ENCODE measurements around the gene ANKRD45. TPM values are rescaled to one million over a fixed set of nuclear protein-coding genes. Genes with fewer than 3 reads are reported as not detected.
"Not testable (repeated sequence)": the region's sequence is repeated elsewhere in the genome, so short reads cannot be mapped to it uniquely, and the experiment has no call there.

The ANKRD45 gene
- total RNA-seq, 1 donor from 2014 or later, result not detected

DNA sequence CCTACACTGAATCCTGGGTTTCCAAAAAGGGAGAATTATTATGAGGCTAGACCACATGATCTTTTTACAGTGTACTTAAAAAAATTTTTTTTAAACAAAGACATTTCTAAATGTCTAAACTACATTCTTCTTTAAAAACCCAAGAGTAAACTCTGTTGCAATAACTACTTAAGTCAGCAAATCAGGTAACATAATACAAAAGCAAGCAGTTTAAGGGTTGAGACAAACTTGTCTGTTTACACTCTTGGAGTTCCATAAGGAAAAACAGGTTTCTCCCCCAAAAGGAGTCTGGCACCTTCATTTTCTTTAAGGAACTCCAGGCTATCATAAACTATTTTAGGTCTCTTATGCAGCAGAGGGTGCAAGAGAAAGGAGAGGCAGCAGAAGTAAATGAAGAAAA lies 12.5 kb upstream of the ANKRD45 start:
- H3K27ac Mint-ChIP-seq, result no peak overlapping the region
- intact Hi-C loops (cut with micrococcal nuclease), result no loop called here
- no peaks in the 10 kb centered on the region for H3K9me3 Mint-ChIP-seq
- DNase-seq (ENCODE audit: low spot score), result no peak
- no peaks in the 10 kb centered on the region for H3K36me3 Mint-ChIP-seq (ENCODE audit: low read depth)
- H3K4me3 Mint-ChIP-seq (ENCODE audit: low read depth), result no peak overlapping the region
- peaks cover 5% of the 10 kb centered on the region for H3K27me3 Mint-ChIP-seq (ENCODE audit: low read depth)
- H3K4me1 Mint-ChIP-seq (ENCODE audit: low read depth), result no peaks in the 10 kb centered on the region

DNA sequence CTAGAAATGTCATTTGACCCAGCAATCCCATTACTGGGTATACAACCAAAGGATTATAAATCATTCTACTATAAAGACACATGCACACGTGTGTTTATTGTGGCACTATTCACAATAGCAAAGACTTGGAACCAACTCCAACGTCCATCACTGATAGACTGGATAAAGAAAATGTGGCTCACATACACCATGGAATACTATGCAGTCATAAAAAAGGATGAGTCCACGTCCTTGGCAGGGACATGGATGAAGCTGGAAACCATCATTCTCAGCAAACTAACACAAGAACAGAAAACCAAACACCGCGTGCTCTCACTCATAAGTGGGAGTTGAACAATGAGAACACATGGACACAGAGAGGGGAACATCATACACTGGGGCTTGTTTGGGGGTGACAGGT lies 10.5 kb upstream of the ANKRD45 start:
- H3K27ac Mint-ChIP-seq; H3K27me3 Mint-ChIP-seq (ENCODE audit: low read depth); DNase-seq (ENCODE audit: low spot score); H3K4me3 Mint-ChIP-seq (ENCODE audit: low read depth); H3K4me1 Mint-ChIP-seq (ENCODE audit: low read depth); intact Hi-C loops (cut with micrococcal nuclease); H3K36me3 Mint-ChIP-seq (ENCODE audit: low read depth); H3K9me3 Mint-ChIP-seq: not testable (repeated sequence)

- H3K36me3 Mint-ChIP-seq (ENCODE audit: low read depth); intact Hi-C loops (cut with micrococcal nuclease); H3K4me3 Mint-ChIP-seq (ENCODE audit: low read depth); DNase-seq (ENCODE audit: low spot score); H3K9me3 Mint-ChIP-seq; H3K27me3 Mint-ChIP-seq (ENCODE audit: low read depth); H3K4me1 Mint-ChIP-seq (ENCODE audit: low read depth); H3K27ac Mint-ChIP-seq: not testable (repeated sequence)
Measured at GRCh38 chr1:173674496-173674895, 4.8 kb upstream of the ANKRD45 start.

GRCh38 chr1:173666646-173667045 lies 3.0 kb downstream of the ANKRD45 start:
- Mint-ChIP-seq H3K27me3 (ENCODE audit: low read depth) (peaks cover 26% of the 10 kb centered on the region), H3K27ac (no peak overlapping the region), H3K36me3 (ENCODE audit: low read depth) (no peaks in the 10 kb centered on the region), H3K4me3 (ENCODE audit: low read depth) (no peak overlapping the region), H3K4me1 (ENCODE audit: low read depth) (peaks cover 3% of the 10 kb centered on the region), H3K9me3 (no peaks in the 10 kb centered on the region)
- DNase-seq (ENCODE audit: low spot score), result no peak
- intact Hi-C loops (cut with micrococcal nuclease), result no loop called here

DNA sequence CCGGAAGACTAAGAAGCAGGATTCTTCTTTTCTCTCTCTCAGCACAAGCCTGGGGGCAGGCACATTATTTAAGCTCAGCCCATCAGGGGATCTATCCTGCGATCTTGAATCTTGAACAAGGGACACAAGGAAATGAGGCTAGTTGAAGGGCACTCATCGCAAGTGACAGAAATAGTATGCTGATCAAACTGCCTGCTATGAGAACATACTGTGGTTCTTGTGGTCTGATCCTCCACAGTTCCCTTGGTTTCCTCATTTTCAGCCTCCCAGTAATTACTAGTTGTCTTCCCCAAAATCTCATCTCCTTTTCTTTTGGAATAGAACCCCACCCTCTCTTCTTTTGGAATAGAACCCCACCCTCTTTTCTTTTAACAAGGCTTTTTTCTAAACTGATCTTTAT lies 6.5 kb downstream of the ANKRD45 start:
- Mint-ChIP-seq H3K36me3 (ENCODE audit: low read depth) (no peaks in the 10 kb centered on the region), H3K27me3 (ENCODE audit: low read depth) (peaks cover 6% of the 10 kb centered on the region), H3K4me1 (ENCODE audit: low read depth) (no peaks in the 10 kb centered on the region), H3K4me3 (ENCODE audit: low read depth) (no peak overlapping the region), H3K27ac (no peak overlapping the region), H3K9me3 (no peaks in the 10 kb centered on the region)
- DNase-seq (ENCODE audit: low spot score), result no peak
- intact Hi-C loops (cut with micrococcal nuclease), result no loop called here

GRCh38 chr1:173661763-173662162 lies 7.9 kb downstream of the ANKRD45 start:
- peaks cover 2% of the 10 kb centered on the region for H3K27me3 Mint-ChIP-seq (ENCODE audit: low read depth)
- H3K4me1 Mint-ChIP-seq (ENCODE audit: low read depth), result no peaks in the 10 kb centered on the region
- no peaks in the 10 kb centered on the region for H3K36me3 Mint-ChIP-seq (ENCODE audit: low read depth)
- no peak overlapping the region for H3K4me3 Mint-ChIP-seq (ENCODE audit: low read depth)
- DNase-seq (ENCODE audit: low spot score), result no peak
- no peaks in the 10 kb centered on the region for H3K9me3 Mint-ChIP-seq
- no peak overlapping the region for H3K27ac Mint-ChIP-seq
- intact Hi-C loops (cut with micrococcal nuclease), result no loop called here

- Mint-ChIP-seq H3K36me3 (ENCODE audit: low read depth) (no peaks in the 10 kb centered on the region), H3K4me3 (ENCODE audit: low read depth) (no peak overlapping the region)
- intact Hi-C loops (cut with micrococcal nuclease), result no loop called here
Measured at GRCh38 chr1:173661271-173661670, 8.4 kb downstream of the ANKRD45 start.

GRCh38 chr1:173660306-173660705 lies 9.3 kb downstream of the ANKRD45 start:
- no peak overlapping the region for H3K27ac Mint-ChIP-seq
- peaks cover 2% of the 10 kb centered on the region for H3K27me3 Mint-ChIP-seq (ENCODE audit: low read depth)
- no peaks in the 10 kb centered on the region for H3K9me3 Mint-ChIP-seq
- DNase-seq (ENCODE audit: low spot score), result no peak
- no peaks in the 10 kb centered on the region for H3K36me3 Mint-ChIP-seq (ENCODE audit: low read depth)
- H3K4me3 Mint-ChIP-seq (ENCODE audit: low read depth), result no peak overlapping the region
- H3K4me1 Mint-ChIP-seq (ENCODE audit: low read depth), result no peaks in the 10 kb centered on the region
- intact Hi-C loops (cut with micrococcal nuclease), result no loop called here

More at GRCh38 chr1:173661271-173661670, 8.4 kb downstream of the ANKRD45 start:
- Mint-ChIP-seq H3K4me1 (ENCODE audit: low read depth) (no peaks in the 10 kb centered on the region), H3K9me3 (no peaks in the 10 kb centered on the region), H3K27ac (no peak overlapping the region), H3K27me3 (ENCODE audit: low read depth) (peaks cover 2% of the 10 kb centered on the region)
- DNase-seq (ENCODE audit: low spot score), result no peak

- Mint-ChIP-seq H3K27me3 (ENCODE audit: low read depth) (peaks cover 6% of the 10 kb centered on the region), H3K4me3 (ENCODE audit: low read depth) (no peak overlapping the region), H3K27ac (no peak overlapping the region), H3K4me1 (ENCODE audit: low read depth) (no peaks in the 10 kb centered on the region), H3K9me3 (no peaks in the 10 kb centered on the region), H3K36me3 (ENCODE audit: low read depth) (no peaks in the 10 kb centered on the region)
- no peak for DNase-seq (ENCODE audit: low spot score)
- intact Hi-C loops (cut with micrococcal nuclease), result no loop called here
Measured at GRCh38 chr1:173648880-173649605, 20.6 kb downstream of the ANKRD45 start.

DNA sequence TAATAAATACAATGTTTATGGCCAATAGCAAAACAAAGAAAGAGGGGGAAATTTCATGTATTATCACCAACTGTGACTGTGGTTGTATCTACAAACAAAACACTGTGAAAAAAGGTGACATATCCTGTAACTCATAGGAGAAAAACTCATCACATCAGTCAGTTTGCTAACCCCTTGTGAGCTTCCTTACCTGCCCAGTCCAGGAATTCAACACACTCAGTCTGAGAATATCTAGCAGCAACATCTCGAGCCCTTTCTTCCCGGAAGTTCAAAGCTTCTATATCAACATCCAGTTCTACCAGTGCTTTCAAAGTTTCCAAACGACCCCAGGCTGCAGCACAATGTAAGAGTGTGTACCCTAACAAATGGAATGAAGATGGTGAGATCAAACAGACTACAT lies 23.0 kb downstream of the ANKRD45 start:
- intact Hi-C loops (cut with micrococcal nuclease), result no loop called here
- no peaks in the 10 kb centered on the region for H3K4me1 Mint-ChIP-seq (ENCODE audit: low read depth)
- H3K36me3 Mint-ChIP-seq (ENCODE audit: low read depth), result no peaks in the 10 kb centered on the region
- DNase-seq (ENCODE audit: low spot score), result no peak
- H3K27me3 Mint-ChIP-seq (ENCODE audit: low read depth), result no peaks in the 10 kb centered on the region
- H3K4me3 Mint-ChIP-seq (ENCODE audit: low read depth), result no peak overlapping the region
- no peak overlapping the region for H3K27ac Mint-ChIP-seq
- no peaks in the 10 kb centered on the region for H3K9me3 Mint-ChIP-seq

GRCh38 chr1:173642450-173643139 lies 27.1 kb downstream of the ANKRD45 start:
- intact Hi-C loops (cut with micrococcal nuclease); H3K27me3 Mint-ChIP-seq (ENCODE audit: low read depth); H3K4me1 Mint-ChIP-seq (ENCODE audit: low read depth); H3K36me3 Mint-ChIP-seq (ENCODE audit: low read depth); H3K27ac Mint-ChIP-seq; H3K9me3 Mint-ChIP-seq; H3K4me3 Mint-ChIP-seq (ENCODE audit: low read depth); DNase-seq (ENCODE audit: low spot score): not testable (repeated sequence)

GRCh38 chr1:173639102-173639501 lies 30.5 kb downstream of the ANKRD45 start:
- Mint-ChIP-seq H3K4me3 (ENCODE audit: low read depth) (no peak overlapping the region), H3K27me3 (ENCODE audit: low read depth) (no peaks in the 10 kb centered on the region), H3K36me3 (ENCODE audit: low read depth) (no peaks in the 10 kb centered on the region), H3K4me1 (ENCODE audit: low read depth) (no peaks in the 10 kb centered on the region), H3K27ac (no peak overlapping the region), H3K9me3 (peaks cover 7% of the 10 kb centered on the region)
- intact Hi-C loops (cut with micrococcal nuclease), result no loop called here
- DNase-seq (ENCODE audit: low spot score), result no peak
